Measurements from ENCODE around the gene CCDC28B.

GRCh38 chr1:32195531-32195930, 4.9 kb upstream of the CCDC28B start:
- TF ChIP-seq EZH2phosphoT487 (IDR thresholded peaks at IDR 0.05; ENCODE audit: borderline replicate concordance, low read depth, low read length) (no peak), CTCF (conservative IDR thresholded peaks at IDR 0.05; ENCODE audit: low read length) (no peak)
